ENCODE measurements around the gene OCIAD2.
"Not testable (repeated sequence)": the region's sequence is repeated elsewhere in the genome, so short reads cannot be mapped to it uniquely, and the experiment has no call there.

OCIAD2 gene

GRCh38 chr4:48854395-48854683, 52.2 kb downstream of the OCIAD2 start:
- no peak for DNase-seq (ENCODE audit: low read depth)

DNA sequence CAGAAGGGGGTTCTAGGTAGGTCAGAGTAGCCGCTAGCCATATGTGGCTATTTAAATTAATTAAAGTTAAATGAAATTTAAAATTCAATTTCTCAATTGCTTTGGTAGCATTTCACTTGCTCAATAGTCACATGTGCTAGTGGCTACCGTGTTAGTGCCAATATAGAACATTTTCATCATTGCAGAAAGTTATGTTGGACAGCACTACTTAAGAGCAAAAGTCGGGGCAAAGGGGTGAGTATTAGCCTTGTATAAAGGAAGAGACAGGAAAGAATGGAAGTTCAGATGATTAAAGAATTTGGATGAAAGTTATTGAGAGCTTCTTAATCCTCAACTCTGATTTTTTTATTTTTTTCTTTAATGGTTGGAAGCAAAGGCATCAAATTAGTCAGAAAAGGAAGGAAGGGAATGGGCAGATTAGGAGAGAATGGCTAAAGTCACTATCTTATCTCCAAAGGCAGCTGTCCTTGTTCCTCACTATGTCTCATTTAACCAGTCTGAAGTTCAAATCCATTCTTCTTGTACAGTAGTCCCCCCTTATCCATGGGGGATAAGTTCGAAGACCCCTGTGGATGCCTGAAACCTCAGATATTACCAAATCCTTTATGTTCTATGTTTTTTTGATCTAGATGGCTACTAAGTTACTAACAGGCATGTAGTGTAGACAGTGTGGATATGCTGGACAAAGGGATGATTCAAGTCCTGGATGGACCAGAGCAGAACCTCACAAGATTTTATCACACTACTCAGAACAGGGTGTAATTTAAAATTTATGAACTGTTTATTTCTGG, 52.8 kb downstream of the OCIAD2 start:
- no peak for DNase-seq (ENCODE audit: low read depth)

GRCh38 chr4:48851651-48852050, 54.9 kb downstream of the OCIAD2 start:
- DNase-seq (ENCODE audit: low read depth): no peak

DNA sequence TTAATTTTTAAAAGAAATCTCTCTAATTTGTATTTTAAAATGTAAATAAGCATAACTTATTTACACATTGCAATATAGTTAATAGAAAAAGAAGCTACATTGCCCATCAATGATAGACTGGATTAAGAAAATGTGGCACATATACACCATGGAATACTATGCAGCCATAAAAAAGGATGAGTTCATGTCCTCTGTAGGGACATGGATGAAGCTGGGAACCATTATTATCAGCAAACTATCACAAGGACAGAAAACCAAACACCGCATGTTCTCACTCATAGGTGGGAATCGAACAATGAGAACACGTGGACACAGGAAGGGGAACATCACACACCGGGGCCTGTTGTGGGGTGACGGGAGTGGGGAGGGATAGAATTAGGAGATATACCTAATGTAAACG, 57.8 kb downstream of the OCIAD2 start:
- not testable (repeated sequence) for DNase-seq (ENCODE audit: low read depth)

DNA sequence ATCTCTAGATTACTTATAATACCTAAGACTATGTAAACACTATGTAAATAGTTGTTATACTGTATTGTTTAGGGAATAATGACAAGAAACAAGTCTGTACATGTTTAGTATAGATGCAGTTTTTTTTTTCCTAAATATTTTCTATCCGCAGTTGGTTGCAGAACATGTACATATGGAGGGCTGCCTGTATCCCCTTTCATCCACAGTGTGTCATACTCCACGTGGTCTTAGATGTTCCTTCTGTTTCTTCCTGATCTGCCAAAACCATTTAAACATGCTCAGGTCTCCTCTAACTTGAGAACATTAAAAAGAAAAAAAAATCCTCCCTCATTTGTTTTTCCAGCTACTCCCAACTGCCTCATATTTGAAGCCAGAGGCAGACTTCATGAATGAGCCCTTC, 61.7 kb downstream of the OCIAD2 start:
- no peak for DNase-seq (ENCODE audit: low read depth)

DNA sequence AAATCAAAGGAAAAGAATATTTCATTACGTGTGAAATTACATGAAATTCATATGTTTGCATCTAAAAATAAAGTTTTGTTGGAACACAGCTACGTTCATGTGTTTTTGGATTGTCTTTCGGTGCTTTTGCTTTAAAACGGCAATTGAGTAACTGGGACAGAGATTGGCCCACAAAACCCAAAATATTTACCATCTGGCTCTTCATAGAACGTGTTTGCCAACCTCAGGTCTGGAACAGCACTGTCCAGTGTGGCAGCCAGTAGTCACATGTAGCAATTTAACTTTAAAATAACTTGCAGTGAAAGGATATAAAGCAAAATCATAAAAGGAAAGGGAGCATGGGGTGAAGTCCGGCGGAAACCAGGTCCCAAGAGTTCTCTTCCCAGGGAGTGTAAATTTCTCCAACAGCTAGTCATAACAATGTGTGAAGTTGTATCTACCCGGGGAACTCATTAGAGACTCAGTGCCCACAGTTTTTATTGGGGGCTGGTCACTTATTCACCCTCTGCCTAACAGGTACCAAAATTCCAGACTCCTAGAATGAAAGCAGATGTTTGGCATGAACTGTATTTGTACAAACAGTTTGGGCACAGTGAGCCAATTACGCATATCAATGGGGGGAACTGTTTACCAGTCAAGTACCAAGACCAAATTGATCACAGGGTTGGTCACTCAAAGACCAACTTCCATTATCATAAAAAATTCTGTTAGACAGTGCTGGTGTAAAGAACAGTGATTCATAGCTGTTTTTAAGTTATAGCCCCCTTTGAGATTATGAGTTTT, 65.3 kb downstream of the OCIAD2 start:
- no peak for DNase-seq (ENCODE audit: low read depth)

- DNase-seq (ENCODE audit: low read depth): no peak
These were observed 69.9 kb downstream of the OCIAD2 start for GRCh38 chr4:48836658-48837057.

All from EH (cell line).